NCI-H1048 (cell line): Measurements from ENCODE around the gene BUB1.
"Not testable (repeated sequence)": the region's sequence is repeated elsewhere in the genome, so short reads cannot be mapped to it uniquely, and the experiment has no call there.

Source experiments
- DNase-seq: peaks from one replicate; lab custom pipeline; 2025; lab: John Stamatoyannopoulos, UW

Gene BUB1

GRCh38 chr2:110690083-110690965 lies 12.5 kb upstream of the BUB1 start:
- no peak for DNase-seq

- DNase-seq, result no peak
Observed at GRCh38 chr2:110688594-110689091, 10.8 kb upstream of the BUB1 start.

GRCh38 chr2:110687775-110688484 lies 10.1 kb upstream of the BUB1 start:
- DNase-seq, result not testable (repeated sequence)

- no peak for DNase-seq
Observed at GRCh38 chr2:110682872-110683271, 5.0 kb upstream of the BUB1 start.

- no peak for DNase-seq
Observed at GRCh38 chr2:110682267-110682666, 4.4 kb upstream of the BUB1 start.

- no peak for DNase-seq
Observed at GRCh38 chr2:110680709-110681108, 2.8 kb upstream of the BUB1 start.

- no peak for DNase-seq
Observed at GRCh38 chr2:110679865-110680264, 2.0 kb upstream of the BUB1 start.

GRCh38 chr2:110679337-110679707 lies 1.5 kb upstream of the BUB1 start:
- no peak for DNase-seq

GRCh38 chr2:110678457-110679336 lies 834 bp upstream of the BUB1 start:
- no peak for DNase-seq

GRCh38 chr2:110677080-110677479 lies 783 bp downstream of the BUB1 start:
- no peak for DNase-seq

GRCh38 chr2:110675679-110676078 lies 2.2 kb downstream of the BUB1 start:
- no peak for DNase-seq

GRCh38 chr2:110674620-110675555 lies 3.0 kb downstream of the BUB1 start:
- DNase-seq, result no peak

GRCh38 chr2:110673201-110673600 lies 4.7 kb downstream of the BUB1 start:
- DNase-seq, result no peak

GRCh38 chr2:110670826-110671225 lies 7.0 kb downstream of the BUB1 start:
- DNase-seq, result no peak

GRCh38 chr2:110669079-110669478 lies 8.8 kb downstream of the BUB1 start:
- no peak for DNase-seq

GRCh38 chr2:110667071-110667470 lies 10.8 kb downstream of the BUB1 start:
- no peak for DNase-seq

GRCh38 chr2:110664135-110664534 lies 13.7 kb downstream of the BUB1 start:
- DNase-seq, result no peak

GRCh38 chr2:110662560-110662959 lies 15.3 kb downstream of the BUB1 start:
- DNase-seq, result no peak

- DNase-seq, result no peak
Observed at GRCh38 chr2:110660558-110660957, 17.3 kb downstream of the BUB1 start.

GRCh38 chr2:110659248-110659647 lies 18.6 kb downstream of the BUB1 start:
- DNase-seq, result no peak

- DNase-seq, result no peak
Observed at GRCh38 chr2:110657724-110658305, 20.0 kb downstream of the BUB1 start.
